H9 (cell line): Measurements from ENCODE around the gene PRAF2. TPM values are rescaled to one million over a fixed set of nuclear protein-coding genes. Genes with fewer than 3 reads are reported as not detected.

Source experiments
- DNase-seq: peaks from one replicate; pipeline ENCODE4 v3.0.0-alpha.2; 2017
- H2AFZ ChIP-seq: one replicate; pipeline ENCODE4 v1.6.1; 2013; ENCODE audit warnings: mild to moderate bottlenecking, low read length, control low read depth, moderate library complexity
- H2AK5ac ChIP-seq: 2 replicates; pipeline ENCODE4 v1.6.1; 2013; ENCODE audit warnings: low read length, control low read depth, mixed read lengths; ENCODE audit not compliant: insufficient read length
- H2BK120ac ChIP-seq: one replicate; pipeline ENCODE4 v1.6.1; 2013; ENCODE audit warnings: low read depth, mild to moderate bottlenecking, low read length, control low read depth, inconsistent platforms; ENCODE audit not compliant: poor library complexity, severe bottlenecking
- H2BK12ac ChIP-seq: 2 replicates; pipeline ENCODE4 v1.6.1; 2013; ENCODE audit warnings: low read length, control low read depth, mixed read lengths, low read depth; ENCODE audit not compliant: insufficient read length
- H2BK15ac ChIP-seq: 2 replicates; pipeline ENCODE4 v1.6.1; 2013; ENCODE audit warnings: low read depth, low read length, control low read depth
- H2BK20ac ChIP-seq: one replicate; pipeline ENCODE4 v1.6.1; 2013; ENCODE audit warnings: low read depth, mild to moderate bottlenecking, low read length, control low read depth, inconsistent platforms; ENCODE audit not compliant: poor library complexity, severe bottlenecking
- H2BK5ac ChIP-seq: 2 replicates; pipeline ENCODE4 v1.6.1; 2013; ENCODE audit warnings: low read length, control low read depth, mixed read lengths; ENCODE audit not compliant: insufficient read length
- H3K14ac ChIP-seq: 2 replicates; pipeline ENCODE4 v1.6.1; 2013; ENCODE audit warnings: low read length, control low read depth; ENCODE audit not compliant: insufficient read depth
- H3K18ac ChIP-seq: 2 replicates; pipeline ENCODE4 v1.6.1; 2013; ENCODE audit warnings: low read depth, mild to moderate bottlenecking, mixed read lengths, low read length, control low read depth; ENCODE audit not compliant: insufficient read length
- H3K23ac ChIP-seq: 2 replicates; pipeline ENCODE4 v1.6.1; 2013; ENCODE audit warnings: low read length, control low read depth, mixed read lengths, low read depth; ENCODE audit not compliant: insufficient read length
- H3K23me2 ChIP-seq: 2 replicates; pipeline ENCODE4 v1.6.1; 2013; ENCODE audit warnings: low read depth, mild to moderate bottlenecking, mixed read lengths, low read length, control low read depth; ENCODE audit not compliant: insufficient read length, poor library complexity, severe bottlenecking
- H3K27ac ChIP-seq: 2 replicates; pipeline ENCODE4 v1.5.1; 2013; ENCODE audit warnings: low read length, control low read depth, mixed read lengths, low read depth; ENCODE audit not compliant: insufficient read length
- H3K27me3 ChIP-seq: 2 replicates; pipeline ENCODE4 v1.6.1; 2013; ENCODE audit warnings: low read length, control low read depth, inconsistent platforms; ENCODE audit not compliant: insufficient read depth
- H3K4ac ChIP-seq: 2 replicates; pipeline ENCODE4 v1.6.1; 2013; ENCODE audit warnings: low read depth, mild to moderate bottlenecking, control low read depth, inconsistent platforms, low read length, moderate library complexity
- H3K4me1 ChIP-seq: 2 replicates; pipeline ENCODE4 v1.6.1; 2013; ENCODE audit warnings: low read length, control low read depth, inconsistent platforms; ENCODE audit not compliant: insufficient read depth
- H3K4me2 ChIP-seq: 2 replicates; pipeline ENCODE4 v1.6.1; 2013; ENCODE audit warnings: low read length, control low read depth, mixed read lengths; ENCODE audit not compliant: insufficient read length, insufficient read depth
- H3K56ac ChIP-seq: 2 replicates; pipeline ENCODE4 v1.6.1; 2013; ENCODE audit warnings: low read depth, mild to moderate bottlenecking, mixed read lengths, low read length, control low read depth; ENCODE audit not compliant: insufficient read length
- H3K79me1 ChIP-seq: 2 replicates; pipeline ENCODE4 v1.6.1; 2013; ENCODE audit warnings: low read depth, mild to moderate bottlenecking, moderate library complexity, low read length, control low read depth, inconsistent platforms; ENCODE audit not compliant: insufficient read depth, poor library complexity, severe bottlenecking
- H3K79me2 ChIP-seq: 2 replicates; pipeline ENCODE4 v1.6.1; 2013; ENCODE audit warnings: low read length, control low read depth, inconsistent platforms; ENCODE audit not compliant: insufficient read depth
- H3K9ac ChIP-seq: 2 replicates; pipeline ENCODE4 v1.6.1; 2013; ENCODE audit warnings: low read length, control low read depth, mixed read lengths; ENCODE audit not compliant: insufficient read length; ENCODE audit errors: extremely low read depth
- H3K9me3 ChIP-seq: one replicate; pipeline ENCODE4 v1.6.1; 2013; ENCODE audit warnings: low read depth, low read length, inconsistent platforms; ENCODE audit not compliant: control insufficient read depth
- H3T11ph ChIP-seq: one replicate; pipeline ENCODE4 v1.6.1; 2013; ENCODE audit warnings: mild to moderate bottlenecking, low read length, control low read depth, inconsistent platforms
- H4K20me1 ChIP-seq: one replicate; pipeline ENCODE4 v1.6.1; 2013; ENCODE audit not compliant: control insufficient read depth, insufficient read length, insufficient read depth
- H4K5ac ChIP-seq: 2 replicates; pipeline ENCODE4 v1.6.1; 2013; ENCODE audit warnings: low read depth, mild to moderate bottlenecking, mixed read lengths, low read length, control low read depth; ENCODE audit not compliant: insufficient read length
- H4K8ac ChIP-seq: replicated peaks from 2 replicates; pipeline ENCODE4 v1.6.1; 2013; ENCODE audit warnings: low read length, control low read depth, mixed read lengths, low read depth; ENCODE audit not compliant: insufficient read length
- H4K91ac ChIP-seq: 2 replicates; pipeline ENCODE4 v1.6.1; 2013; ENCODE audit warnings: low read depth, mild to moderate bottlenecking, moderate library complexity, mixed read lengths, low read length, control low read depth; ENCODE audit not compliant: insufficient read length
- H3K27ac Mint-ChIP-seq, 3 experiments: 2 replicates in 2 of 3; 3 replicates in 1 of 3; pipeline ENCODE4 v1.8.0; 2020 to 2021; ENCODE audit warnings: mixed read lengths in 3 of 3, mild to moderate bottlenecking in 1 of 3, moderate library complexity in 1 of 3
- H3K27me3 Mint-ChIP-seq: 2 replicates; pipeline ENCODE4 v1.8.0; 2021; ENCODE audit warnings: low read depth, mild to moderate bottlenecking, moderate library complexity, mixed read lengths
- H3K36me3 Mint-ChIP-seq, 3 experiments: 2 replicates in 2 of 3; 3 replicates in 1 of 3; pipeline ENCODE4 v1.8.0; 2020 to 2021; ENCODE audit warnings: low read depth in 3 of 3, mixed read lengths in 3 of 3; ENCODE audit not compliant: insufficient read depth in 1 of 3
- H3K4me1 Mint-ChIP-seq, 2 experiments: 2 replicates each; pipeline ENCODE4 v1.8.0; 2020; ENCODE audit warnings: mixed read lengths in 2 of 2
- H3K4me3 Mint-ChIP-seq, 2 experiments: 2 replicates in 1 of 2; 3 replicates in 1 of 2; pipeline ENCODE4 v1.8.0; 2020 to 2021; ENCODE audit warnings: mild to moderate bottlenecking in 2 of 2, mixed read lengths in 2 of 2, moderate library complexity in 1 of 2
- H3K9me3 Mint-ChIP-seq, 2 experiments: 2 replicates in 1 of 2; 3 replicates in 1 of 2; pipeline ENCODE4 v1.8.0; 2020; ENCODE audit warnings: mild to moderate bottlenecking in 2 of 2, mixed read lengths in 2 of 2, moderate library complexity in 1 of 2
- WGBS: extraction: QIAGEN DNeasy Blood & Tissue Kit; methylation state at CpG from one replicate; pipeline ENCODE4 v1.1.7; 2013; ENCODE audit warnings: missing lambda C conversion rate, low lambda C conversion rate, mixed read lengths; ENCODE audit not compliant: insufficient read length; ENCODE audit errors: extremely low coverage; 5-methylcytosine and 5-hydroxymethylcytosine counted together
- total RNA-seq: library from RNA; stranded (reverse); gene quantifications from 2 replicates; pipeline ENCODE4 v1.2.1, GENCODE V29; 2021
- TF ChIP-seq, protein P1 (sequence below): fragments of 200-600 bp; sonication (generic); conservative IDR thresholded peaks from 3 replicates; pipeline ENCODE4 v1.8.0; 2021; ENCODE audit warnings: antibody characterized with exemption, mild to moderate bottlenecking

Gene PRAF2
- total RNA-seq, 1 experiment from 2014 or later = 13.4 TPM

DNA sequence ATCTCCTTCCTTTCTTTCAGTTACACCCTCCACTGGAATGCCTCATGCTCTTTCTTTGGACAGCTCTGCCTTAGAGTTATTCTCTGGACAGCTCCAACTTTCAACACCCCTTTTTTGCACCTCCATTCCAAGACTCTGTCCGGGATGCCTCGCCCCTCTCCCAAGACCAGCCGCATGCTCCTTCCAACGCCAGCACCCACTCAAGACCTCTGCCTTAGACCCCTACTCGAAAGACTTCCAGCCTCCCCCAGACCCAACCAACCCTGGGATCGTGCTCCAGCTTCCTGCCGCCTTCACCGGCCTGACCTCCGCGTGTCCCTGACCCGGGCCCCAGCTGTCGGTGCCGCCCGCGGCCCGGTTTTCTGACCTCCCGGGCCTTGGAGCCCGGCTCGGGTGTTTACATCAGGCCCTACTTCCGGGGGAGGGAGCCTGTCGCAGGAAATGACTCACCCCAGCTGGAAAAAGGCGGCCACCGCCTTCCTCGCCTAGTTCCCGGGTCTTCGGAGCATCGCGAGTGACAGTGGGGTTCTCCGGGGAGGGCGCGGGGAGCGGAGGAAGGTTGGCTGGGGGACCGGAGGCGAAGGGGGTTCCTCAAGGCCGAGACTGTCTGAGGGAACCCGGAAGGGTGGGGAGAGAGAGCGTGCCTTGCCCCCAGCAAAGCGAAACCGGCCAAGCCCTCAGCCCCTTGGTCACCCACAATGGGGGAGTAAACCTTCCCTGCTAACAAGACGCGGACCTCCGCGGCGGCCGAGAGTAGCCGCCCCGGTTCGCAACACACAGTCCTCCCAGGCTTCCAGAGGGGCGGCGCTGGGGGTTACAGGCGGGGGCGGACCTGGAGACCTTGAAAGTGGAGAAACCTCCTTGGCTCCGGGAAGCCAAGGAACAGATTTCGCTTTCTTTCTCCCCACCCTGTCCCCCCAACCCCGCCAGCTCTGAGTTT lies 6.0 kb upstream of the PRAF2 start, which contains the start of gene WDR45:
WDR45 (minus strand) TSS at position 399 of the 940 bp plus-strand sequence. CDS start 1,792 bp downstream, outside the sequence.
- H3K9me3 Mint-ChIP-seq = peaks cover 59 to 65% of the 10 kb centered on the region in 2 experiments

More for the DNA sequence above, 6.0 kb upstream of the PRAF2 start, which contains the start of gene WDR45:
- no peak within 1 kb of the TSS for H4K91ac ChIP-seq
- H2BK12ac ChIP-seq = no peak within 1 kb of the TSS
- H3K36me3 Mint-ChIP-seq = peaks cover 8 to 19% (median 9%) of the 10 kb centered on the region in 3 experiments; a peak in 4 of 7 replicates
- no peak within 1 kb of the TSS for H2BK15ac ChIP-seq
- H3K27me3 Mint-ChIP-seq = peaks cover 2% of the 10 kb centered on the region; the same call in 1 of the 2 replicates
- no peak within 1 kb of the TSS for H3K56ac ChIP-seq
- no peaks in the 10 kb centered on the region for H3K27me3 ChIP-seq
- H3K4me3 Mint-ChIP-seq = peak within 1 kb of the TSS; percentile 85 to 95
- no peak within 1 kb of the TSS for H2BK20ac ChIP-seq
- peak within 1 kb of the TSS; percentile 86 for H3K9ac ChIP-seq
- H3K4me2 ChIP-seq = peak within 1 kb of the TSS; percentile 68
- H2AFZ ChIP-seq = no peak within 1 kb of the TSS
- WGBS = no CpG with 5 or more reads among the region's 55 CpGs
- peak; percentile 57 for DNase-seq
- H3K23ac ChIP-seq = no peak within 1 kb of the TSS
- H2BK120ac ChIP-seq = no peak within 1 kb of the TSS
- no peak within 1 kb of the TSS for H3T11ph ChIP-seq
- H3K23me2 ChIP-seq = peaks cover 4% of the 10 kb centered on the region
- H3K4me1 Mint-ChIP-seq = peaks cover 2 to 9% of the 10 kb centered on the region in 2 experiments; a peak in 3 of 4 replicates
- H4K5ac ChIP-seq = peak within 1 kb of the TSS; percentile 25
- peak within 1 kb of the TSS; percentile 24 to 94 (median 93) for H3K27ac Mint-ChIP-seq
- no peaks in the 10 kb centered on the region; the same call in 1 of the 2 replicates for H3K4me1 ChIP-seq
- TF ChIP-seq, protein P1, sequence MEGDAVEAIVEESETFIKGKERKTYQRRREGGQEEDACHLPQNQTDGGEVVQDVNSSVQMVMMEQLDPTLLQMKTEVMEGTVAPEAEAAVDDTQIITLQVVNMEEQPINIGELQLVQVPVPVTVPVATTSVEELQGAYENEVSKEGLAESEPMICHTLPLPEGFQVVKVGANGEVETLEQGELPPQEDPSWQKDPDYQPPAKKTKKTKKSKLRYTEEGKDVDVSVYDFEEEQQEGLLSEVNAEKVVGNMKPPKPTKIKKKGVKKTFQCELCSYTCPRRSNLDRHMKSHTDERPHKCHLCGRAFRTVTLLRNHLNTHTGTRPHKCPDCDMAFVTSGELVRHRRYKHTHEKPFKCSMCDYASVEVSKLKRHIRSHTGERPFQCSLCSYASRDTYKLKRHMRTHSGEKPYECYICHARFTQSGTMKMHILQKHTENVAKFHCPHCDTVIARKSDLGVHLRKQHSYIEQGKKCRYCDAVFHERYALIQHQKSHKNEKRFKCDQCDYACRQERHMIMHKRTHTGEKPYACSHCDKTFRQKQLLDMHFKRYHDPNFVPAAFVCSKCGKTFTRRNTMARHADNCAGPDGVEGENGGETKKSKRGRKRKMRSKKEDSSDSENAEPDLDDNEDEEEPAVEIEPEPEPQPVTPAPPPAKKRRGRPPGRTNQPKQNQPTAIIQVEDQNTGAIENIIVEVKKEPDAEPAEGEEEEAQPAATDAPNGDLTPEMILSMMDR = no peak
- no peak within 1 kb of the TSS for H4K8ac ChIP-seq
- H3K18ac ChIP-seq = peak within 1 kb of the TSS; percentile 62
- H3K79me2 ChIP-seq = no peaks in the 10 kb centered on the region
- H2BK5ac ChIP-seq = peak within 1 kb of the TSS; percentile 44
- H3K9me3 ChIP-seq = no peaks in the 10 kb centered on the region
- no peak within 1 kb of the TSS for H3K4ac ChIP-seq
- H3K14ac ChIP-seq = no peak within 1 kb of the TSS; the same call in 1 of the 2 replicates
- H3K27ac ChIP-seq = no peak within 1 kb of the TSS
- no peaks in the 10 kb centered on the region for H3K79me1 ChIP-seq
- no peaks in the 10 kb centered on the region for H4K20me1 ChIP-seq
- H2AK5ac ChIP-seq = no peak within 1 kb of the TSS
